ENCODE measurements around the gene TAS2R31. TPM values are rescaled to one million over a fixed set of nuclear protein-coding genes. Genes with fewer than 3 reads are reported as not detected.

Gene TAS2R31
- total and polyA plus RNA-seq, 2 of the 13 experiments (the other 11 are each of a cell fraction or from before 2014, with no cell fraction given): 0.96 to 6.5 TPM

DNA sequence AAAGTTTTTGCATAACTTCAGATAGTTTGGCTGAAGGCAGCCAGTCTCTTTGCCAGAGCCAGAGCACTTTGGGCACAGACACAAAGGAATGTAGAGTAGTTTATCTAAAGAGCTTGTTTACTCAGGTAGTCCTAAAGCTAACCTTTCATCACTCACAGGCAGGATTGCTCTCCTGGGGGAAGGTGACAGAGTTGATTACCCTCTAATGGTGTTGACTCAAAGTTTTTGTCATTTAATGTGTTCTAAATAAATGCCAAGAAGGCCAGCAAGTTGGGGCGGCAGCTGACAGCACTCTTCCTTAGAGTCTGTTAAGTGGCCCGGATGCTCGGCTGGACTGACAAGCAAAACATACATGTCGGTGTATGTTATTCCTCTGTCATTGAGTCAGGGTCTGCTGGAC lies 40.2 kb upstream of the TAS2R31 start (continued):
- TF ChIP-seq, protein P1, sequence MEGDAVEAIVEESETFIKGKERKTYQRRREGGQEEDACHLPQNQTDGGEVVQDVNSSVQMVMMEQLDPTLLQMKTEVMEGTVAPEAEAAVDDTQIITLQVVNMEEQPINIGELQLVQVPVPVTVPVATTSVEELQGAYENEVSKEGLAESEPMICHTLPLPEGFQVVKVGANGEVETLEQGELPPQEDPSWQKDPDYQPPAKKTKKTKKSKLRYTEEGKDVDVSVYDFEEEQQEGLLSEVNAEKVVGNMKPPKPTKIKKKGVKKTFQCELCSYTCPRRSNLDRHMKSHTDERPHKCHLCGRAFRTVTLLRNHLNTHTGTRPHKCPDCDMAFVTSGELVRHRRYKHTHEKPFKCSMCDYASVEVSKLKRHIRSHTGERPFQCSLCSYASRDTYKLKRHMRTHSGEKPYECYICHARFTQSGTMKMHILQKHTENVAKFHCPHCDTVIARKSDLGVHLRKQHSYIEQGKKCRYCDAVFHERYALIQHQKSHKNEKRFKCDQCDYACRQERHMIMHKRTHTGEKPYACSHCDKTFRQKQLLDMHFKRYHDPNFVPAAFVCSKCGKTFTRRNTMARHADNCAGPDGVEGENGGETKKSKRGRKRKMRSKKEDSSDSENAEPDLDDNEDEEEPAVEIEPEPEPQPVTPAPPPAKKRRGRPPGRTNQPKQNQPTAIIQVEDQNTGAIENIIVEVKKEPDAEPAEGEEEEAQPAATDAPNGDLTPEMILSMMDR (CRISPR knock-in tag; IDR thresholded peaks at IDR 0.05): no peak
- TF ChIP-seq, protein P2, sequence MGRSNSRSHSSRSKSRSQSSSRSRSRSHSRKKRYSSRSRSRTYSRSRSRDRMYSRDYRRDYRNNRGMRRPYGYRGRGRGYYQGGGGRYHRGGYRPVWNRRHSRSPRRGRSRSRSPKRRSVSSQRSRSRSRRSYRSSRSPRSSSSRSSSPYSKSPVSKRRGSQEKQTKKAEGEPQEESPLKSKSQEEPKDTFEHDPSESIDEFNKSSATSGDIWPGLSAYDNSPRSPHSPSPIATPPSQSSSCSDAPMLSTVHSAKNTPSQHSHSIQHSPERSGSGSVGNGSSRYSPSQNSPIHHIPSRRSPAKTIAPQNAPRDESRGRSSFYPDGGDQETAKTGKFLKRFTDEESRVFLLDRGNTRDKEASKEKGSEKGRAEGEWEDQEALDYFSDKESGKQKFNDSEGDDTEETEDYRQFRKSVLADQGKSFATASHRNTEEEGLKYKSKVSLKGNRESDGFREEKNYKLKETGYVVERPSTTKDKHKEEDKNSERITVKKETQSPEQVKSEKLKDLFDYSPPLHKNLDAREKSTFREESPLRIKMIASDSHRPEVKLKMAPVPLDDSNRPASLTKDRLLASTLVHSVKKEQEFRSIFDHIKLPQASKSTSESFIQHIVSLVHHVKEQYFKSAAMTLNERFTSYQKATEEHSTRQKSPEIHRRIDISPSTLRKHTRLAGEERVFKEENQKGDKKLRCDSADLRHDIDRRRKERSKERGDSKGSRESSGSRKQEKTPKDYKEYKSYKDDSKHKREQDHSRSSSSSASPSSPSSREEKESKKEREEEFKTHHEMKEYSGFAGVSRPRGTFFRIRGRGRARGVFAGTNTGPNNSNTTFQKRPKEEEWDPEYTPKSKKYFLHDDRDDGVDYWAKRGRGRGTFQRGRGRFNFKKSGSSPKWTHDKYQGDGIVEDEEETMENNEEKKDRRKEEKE (IDR thresholded peaks at IDR 0.05): no peak
- TF ChIP-seq EED (CRISPR knock-in tag; IDR thresholded peaks at IDR 0.05): no peak
- no peak for TF ChIP-seq ZBTB39 (CRISPR knock-in tag; IDR thresholded peaks at IDR 0.05)
- no peak for TF ChIP-seq SETDB1 (CRISPR knock-in tag; IDR thresholded peaks at IDR 0.05; ENCODE audit: borderline replicate concordance)
- TF ChIP-seq ZBTB38 (CRISPR knock-in tag; IDR thresholded peaks at IDR 0.05): no peak
- TF ChIP-seq ATF4 (CRISPR knock-in tag; IDR thresholded peaks at IDR 0.05): peak in 1 of 2 experiments; percentile 70; a peak in 2 of 4 replicates
- peak; percentile 67; the same call in 1 of the 2 replicates for TF ChIP-seq ISL2 (CRISPR knock-in tag; IDR thresholded peaks at IDR 0.05)
- no peak for TF ChIP-seq ZNF780A (CRISPR knock-in tag; IDR thresholded peaks at IDR 0.05)
- no peak for TF ChIP-seq ZNF530 (CRISPR knock-in tag; IDR thresholded peaks at IDR 0.05; ENCODE audit: low read depth)
- TF ChIP-seq, protein P3, sequence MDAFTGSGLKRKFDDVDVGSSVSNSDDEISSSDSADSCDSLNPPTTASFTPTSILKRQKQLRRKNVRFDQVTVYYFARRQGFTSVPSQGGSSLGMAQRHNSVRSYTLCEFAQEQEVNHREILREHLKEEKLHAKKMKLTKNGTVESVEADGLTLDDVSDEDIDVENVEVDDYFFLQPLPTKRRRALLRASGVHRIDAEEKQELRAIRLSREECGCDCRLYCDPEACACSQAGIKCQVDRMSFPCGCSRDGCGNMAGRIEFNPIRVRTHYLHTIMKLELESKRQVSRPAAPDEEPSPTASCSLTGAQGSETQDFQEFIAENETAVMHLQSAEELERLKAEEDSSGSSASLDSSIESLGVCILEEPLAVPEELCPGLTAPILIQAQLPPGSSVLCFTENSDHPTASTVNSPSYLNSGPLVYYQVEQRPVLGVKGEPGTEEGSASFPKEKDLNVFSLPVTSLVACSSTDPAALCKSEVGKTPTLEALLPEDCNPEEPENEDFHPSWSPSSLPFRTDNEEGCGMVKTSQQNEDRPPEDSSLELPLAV (CRISPR knock-in tag; conservative IDR thresholded peaks at IDR 0.05; ENCODE audit: low read depth): no peak
- TF ChIP-seq ZNF740 (CRISPR knock-in tag; IDR thresholded peaks at IDR 0.05): no peak
- TF ChIP-seq FOXC1 (CRISPR knock-in tag; IDR thresholded peaks at IDR 0.05; ENCODE audit: borderline replicate concordance): no peak
- no peak for TF ChIP-seq NR3C1 (CRISPR knock-in tag; IDR thresholded peaks at IDR 0.05)
- no peak for TF ChIP-seq ZNF17 (CRISPR knock-in tag; IDR thresholded peaks at IDR 0.05)
- TF ChIP-seq ZNF274 (CRISPR knock-in tag; IDR thresholded peaks at IDR 0.05): no peak
- TF ChIP-seq SKI (IDR thresholded peaks at IDR 0.05; ENCODE audit: partially characterized antibody): peak; percentile 26
- TF ChIP-seq RCOR2 (CRISPR knock-in tag; IDR thresholded peaks at IDR 0.05): peak; percentile 56; the same call in 1 of the 2 replicates
- TF ChIP-seq ZNF451 (CRISPR knock-in tag; IDR thresholded peaks at IDR 0.05): no peak
- no peak for TF ChIP-seq HMG20B (CRISPR knock-in tag; conservative IDR thresholded peaks at IDR 0.05)
- no peak for TF ChIP-seq TMF1 (CRISPR knock-in tag; IDR thresholded peaks at IDR 0.05; ENCODE audit: low read depth)
- TF ChIP-seq ZNF251 (CRISPR knock-in tag; IDR thresholded peaks at IDR 0.05): no peak
